OCI-LY7 (cell line): ENCODE measurements around the gene CEMIP2. TPM values are rescaled to one million over a fixed set of nuclear protein-coding genes. Genes with fewer than 3 reads are reported as not detected.

Experiments used
- BruUV-seq: library from RNA; stranded (reverse); fragments of 400-500 nt; replicated peaks from 2 replicates; lab custom pipeline; 2021; lab: Mats Ljungman, UMichigan
- CTCF ChIA-PET: fragments of 300-600 bp; sonication (Branson Sonifier 250); formaldehyde crosslinking; loops from one replicate; lab custom pipeline; 2022; ENCODE audit warnings: antibody characterized with exemption; ENCODE audit not compliant: unreplicated experiment; lab: Charles Lee
- POLR2A ChIA-PET: fragments of 300-600 bp; sonication (Branson Sonifier 250); formaldehyde crosslinking; loops from one replicate; lab custom pipeline; 2022; ENCODE audit warnings: antibody characterized with exemption; lab: Charles Lee
- DNase-seq: peaks from one replicate; pipeline ENCODE4 v3.0.0-alpha.2; 2015; ENCODE audit warnings: low spot score
- H2AFZ ChIP-seq: fragments of 200-600 bp; sonication (generic), shearing (Covaris generic); 2 replicates; pipeline ENCODE4 v1.6.1; 2014; ENCODE audit warnings: mild to moderate bottlenecking, antibody characterized with exemption, low read length, moderate library complexity
- H3K27ac ChIP-seq: fragments of 200-600 bp; sonication (generic); 2 replicates; pipeline ENCODE4 v1.5.1; 2014; ENCODE audit warnings: mixed run types, low read depth, mild to moderate bottlenecking, moderate library complexity, low read length, inconsistent platforms; ENCODE audit not compliant: poor library complexity, severe bottlenecking
- H3K36me3 ChIP-seq: fragments of 200-600 bp; sonication (generic); 2 replicates; pipeline ENCODE4 v1.6.1; 2014; ENCODE audit warnings: mild to moderate bottlenecking, antibody characterized with exemption, low read length, moderate library complexity, mixed read lengths; ENCODE audit not compliant: insufficient read depth
- H3K4me1 ChIP-seq: fragments of 200-600 bp; sonication (generic); 2 replicates; pipeline ENCODE4 v1.5.1; 2014; ENCODE audit warnings: mild to moderate bottlenecking, low read length; ENCODE audit not compliant: insufficient read depth, poor library complexity, severe bottlenecking
- H3K4me2 ChIP-seq: fragments of 200-600 bp; sonication (generic); 2 replicates; pipeline ENCODE4 v1.6.1; 2014; ENCODE audit warnings: mild to moderate bottlenecking, low read length
- H3K4me3 ChIP-seq: fragments of 200-600 bp; sonication (generic); 2 replicates; pipeline ENCODE4 v1.5.1; 2014; ENCODE audit warnings: mild to moderate bottlenecking, low read depth, low read length; ENCODE audit not compliant: poor library complexity, severe bottlenecking
- H3K79me2 ChIP-seq: fragments of 200-600 bp; sonication (generic); 2 replicates; pipeline ENCODE4 v1.6.1; 2016; ENCODE audit warnings: low read depth, mild to moderate bottlenecking, low read length, moderate library complexity, mixed read lengths; ENCODE audit not compliant: insufficient read depth
- H3K9me2 ChIP-seq: fragments of 200-600 bp; sonication (generic); 2 replicates; pipeline ENCODE4 v1.6.1; 2016; ENCODE audit warnings: mild to moderate bottlenecking, low read length, mixed read lengths; ENCODE audit not compliant: insufficient read depth
- H3K9me3 ChIP-seq: fragments of 200-600 bp; sonication (generic); 2 replicates; pipeline ENCODE4 v1.6.1; 2014; ENCODE audit warnings: mild to moderate bottlenecking, mixed run types, low read length, mixed read lengths
- H4K20me1 ChIP-seq: fragments of 200-600 bp; sonication (generic); 2 replicates; pipeline ENCODE4 v1.6.1; 2014; ENCODE audit warnings: mild to moderate bottlenecking, antibody characterized with exemption, low read length, moderate library complexity, mixed read lengths; ENCODE audit not compliant: insufficient read depth
- EZH2phosphoT487 ChIP-seq: fragments of 200-600 bp; sonication (generic); IDR thresholded peaks from 2 replicates; pipeline ENCODE4 v1.6.1; 2018; ENCODE audit warnings: low read depth, borderline replicate concordance, mild to moderate bottlenecking, mixed run types, antibody characterized with exemption, low read length, moderate library complexity, mixed read lengths
- intact Hi-C: fragments of 100-400 bp; cut with micrococcal nuclease; formaldehyde crosslinking; loops from one replicate; pipeline ENCODE4 v1.10.0; 2022; ENCODE audit not compliant: unreplicated experiment
- total RNA-seq, 2 experiments: library from RNA; depleted of rRNA in 1 of 2; stranded (reverse); fragments of >200 nt in 1 of 2; shearing (Covaris generic) in 1 of 2; gene quantifications; 2 replicates each; pipeline ENCODE4 v1.2.3, GENCODE V29; 2014 to 2022
- TF ChIP-seq, protein P1 (sequence below): fragments of 200-600 bp; sonication (generic); conservative IDR thresholded peaks from 2 replicates; pipeline ENCODE4 v1.5.1; 2014; ENCODE audit warnings: mild to moderate bottlenecking, antibody characterized with exemption, low read length, moderate library complexity, mixed read lengths

Gene CEMIP2
- total RNA-seq, 2 experiments from 2014 or later = 1.8 to 4.8 TPM

DNA sequence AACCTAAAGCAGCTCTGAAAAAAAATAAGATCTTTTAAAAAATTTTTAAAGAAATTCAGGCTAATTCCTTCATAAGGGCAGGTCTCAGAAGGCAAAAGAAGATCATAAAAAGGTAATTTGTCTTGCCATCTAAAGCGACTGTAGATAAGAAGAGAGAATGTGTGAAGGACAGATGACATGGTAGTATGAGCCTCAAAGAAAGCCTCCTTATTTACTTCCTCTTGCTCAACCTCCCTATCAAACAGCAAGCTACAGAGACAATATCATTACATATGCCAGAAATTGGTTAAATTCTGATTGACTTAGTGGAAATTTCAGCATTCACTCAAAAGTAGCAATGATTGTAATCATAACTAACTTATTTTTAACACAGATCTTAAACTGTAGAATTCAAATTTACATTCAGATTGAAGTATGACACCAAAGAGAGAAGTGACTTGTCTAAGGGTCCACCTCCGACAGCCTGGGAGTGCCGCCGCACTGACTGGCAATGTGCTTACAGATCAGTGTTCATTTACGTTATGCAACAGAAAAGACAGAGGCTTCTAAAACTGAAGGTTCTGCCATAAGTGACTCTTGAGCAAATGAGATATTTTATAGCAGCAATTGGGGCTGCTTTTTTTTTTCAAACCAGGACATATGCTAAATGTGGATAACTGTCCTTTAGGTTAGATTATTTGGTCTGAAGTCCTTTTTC lies 132.0 kb downstream of the CEMIP2 start:
- intact Hi-C loops = no loop called here
- Histone ChIP-seq H3K9me2 (no peaks in the 10 kb centered on the region), H3K4me2 (no peak overlapping the region), H4K20me1 (no peaks in the 10 kb centered on the region), H2AFZ (no peak overlapping the region), H3K4me1 (no peaks in the 10 kb centered on the region), H3K9me3 (no peaks in the 10 kb centered on the region), H3K4me3 (no peak overlapping the region), H3K27ac (no peak overlapping the region), H3K36me3 (no peaks in the 10 kb centered on the region), H3K79me2 (no peaks in the 10 kb centered on the region)
- ChIA-PET POLR2A (no interaction called here), CTCF (no interaction called here)
- no TSS peak for BruUV-seq
- TF ChIP-seq, protein P1, sequence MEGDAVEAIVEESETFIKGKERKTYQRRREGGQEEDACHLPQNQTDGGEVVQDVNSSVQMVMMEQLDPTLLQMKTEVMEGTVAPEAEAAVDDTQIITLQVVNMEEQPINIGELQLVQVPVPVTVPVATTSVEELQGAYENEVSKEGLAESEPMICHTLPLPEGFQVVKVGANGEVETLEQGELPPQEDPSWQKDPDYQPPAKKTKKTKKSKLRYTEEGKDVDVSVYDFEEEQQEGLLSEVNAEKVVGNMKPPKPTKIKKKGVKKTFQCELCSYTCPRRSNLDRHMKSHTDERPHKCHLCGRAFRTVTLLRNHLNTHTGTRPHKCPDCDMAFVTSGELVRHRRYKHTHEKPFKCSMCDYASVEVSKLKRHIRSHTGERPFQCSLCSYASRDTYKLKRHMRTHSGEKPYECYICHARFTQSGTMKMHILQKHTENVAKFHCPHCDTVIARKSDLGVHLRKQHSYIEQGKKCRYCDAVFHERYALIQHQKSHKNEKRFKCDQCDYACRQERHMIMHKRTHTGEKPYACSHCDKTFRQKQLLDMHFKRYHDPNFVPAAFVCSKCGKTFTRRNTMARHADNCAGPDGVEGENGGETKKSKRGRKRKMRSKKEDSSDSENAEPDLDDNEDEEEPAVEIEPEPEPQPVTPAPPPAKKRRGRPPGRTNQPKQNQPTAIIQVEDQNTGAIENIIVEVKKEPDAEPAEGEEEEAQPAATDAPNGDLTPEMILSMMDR = no peak
- no peak for TF ChIP-seq EZH2phosphoT487
- no peak for DNase-seq

DNA sequence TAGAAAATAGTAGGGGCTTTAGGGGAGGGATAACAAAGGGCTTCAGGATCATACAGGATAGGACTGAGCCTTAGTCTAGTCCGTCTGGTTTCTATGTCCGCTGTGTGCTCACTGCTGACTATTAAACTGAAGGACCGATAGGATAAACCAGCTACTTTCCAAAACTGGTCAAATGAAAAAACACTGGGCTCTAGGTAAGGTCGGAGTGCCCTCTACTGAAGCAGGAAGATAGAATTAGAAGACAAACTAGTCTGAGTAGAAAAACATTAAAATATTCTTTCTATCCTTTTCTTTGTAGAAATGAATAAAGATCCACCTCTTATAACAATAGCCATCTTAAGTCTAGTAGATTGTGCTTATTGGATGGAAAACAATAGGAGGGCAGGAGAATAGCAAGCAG lies 133.6 kb downstream of the CEMIP2 start:
- no peaks in the 10 kb centered on the region for H3K36me3 ChIP-seq
- BruUV-seq = no TSS peak
- ChIA-PET POLR2A (no interaction called here), CTCF (no interaction called here)
- TF ChIP-seq, protein P1 = no peak
- TF ChIP-seq EZH2phosphoT487 = no peak
- H3K9me3 ChIP-seq = no peaks in the 10 kb centered on the region
- intact Hi-C loops = no loop called here
- DNase-seq = no peak
- H4K20me1 ChIP-seq = no peaks in the 10 kb centered on the region
- no peak overlapping the region for H3K4me2 ChIP-seq
- H3K79me2 ChIP-seq = no peaks in the 10 kb centered on the region
- H3K27ac ChIP-seq = no peak overlapping the region
- H3K4me1 ChIP-seq = no peaks in the 10 kb centered on the region
- no peak overlapping the region for H2AFZ ChIP-seq
- H3K9me2 ChIP-seq = no peaks in the 10 kb centered on the region
- no peak overlapping the region for H3K4me3 ChIP-seq

Other genes with a start within 250 kb of the CEMIP2 start
- 28.3 and 31.0 TPM in 2 replicates for gene ABHD17B, start 142.7 kb upstream of the CEMIP2 start, total RNA-seq (2014; rRNA removed; shearing (Covaris generic))
- 47.7 and 51.8 TPM in 2 replicates for gene ABHD17B, start 142.7 kb upstream of the CEMIP2 start, total RNA-seq (2022)
- gene C9orf85, start 143.1 kb upstream of the CEMIP2 start, total RNA-seq (2014; rRNA removed; shearing (Covaris generic)) = 5.6 and 8.7 TPM in 2 replicates
- gene C9orf85, start 143.1 kb upstream of the CEMIP2 start, total RNA-seq (2022) = 12.1 and 14.2 TPM in 2 replicates